Natural killer cell (primary cell): ENCODE results near the gene CCDC47. TPM values are rescaled to one million over a fixed set of nuclear protein-coding genes. Genes with fewer than 3 reads are reported as not detected.

Experiments used
- ATAC-seq, 3 donors: fragments of 150-1000 bp in 2 of 3; fragments of 200-7000 bp in 1 of 3; cut with Tn5 transposase; 1 replicate in 1 of 3; 2 replicates in 2 of 3; pipeline ENCODE4 v1.10.0; 2021; ENCODE audit warnings: mild to moderate bottlenecking in 2 of 3, moderate library complexity in 2 of 3
- DNase-seq, 2 donors: peaks; one replicate each; pipeline versions ENCODE4 v3.0.0 to v3.0.0-alpha.2; 2013 to 2021; ENCODE audit warnings: mixed read lengths in 1 of 2
- H3K27ac ChIP-seq: one replicate; pipeline ENCODE4 v1.5.1; 2013; ENCODE audit warnings: mild to moderate bottlenecking, low read length
- H3K27me3 ChIP-seq: one replicate; pipeline ENCODE4 v1.6.1; 2013; ENCODE audit warnings: low read length; ENCODE audit not compliant: control insufficient read depth, insufficient read depth
- H3K36me3 ChIP-seq: one replicate; pipeline ENCODE4 v1.6.1; 2013; ENCODE audit warnings: low read length; ENCODE audit not compliant: control insufficient read depth, insufficient read depth
- H3K4me1 ChIP-seq: one replicate; pipeline ENCODE4 v1.6.1; 2013; ENCODE audit warnings: low read length; ENCODE audit not compliant: control insufficient read depth, insufficient read depth
- H3K4me3 ChIP-seq: one replicate; pipeline ENCODE4 v1.5.1; 2013; ENCODE audit warnings: low read length
- H3K9me3 ChIP-seq: one replicate; pipeline ENCODE4 v1.6.1; 2013; ENCODE audit warnings: low read length; ENCODE audit not compliant: control insufficient read depth, insufficient read depth
- H3K27ac Mint-ChIP-seq, 2 donors: one replicate each; pipeline ENCODE4 v1.8.0; 2022; ENCODE audit warnings: mild to moderate bottlenecking in 2 of 2, mixed read lengths in 2 of 2, moderate library complexity in 1 of 2
- H3K27me3 Mint-ChIP-seq, 2 donors: one replicate each; pipeline ENCODE4 v1.8.0; 2022; ENCODE audit warnings: low read depth in 2 of 2, mixed read lengths in 2 of 2
- H3K36me3 Mint-ChIP-seq: one replicate; pipeline ENCODE4 v1.8.0; 2022; ENCODE audit warnings: mixed read lengths
- H3K4me1 Mint-ChIP-seq, 2 donors: one replicate each; pipeline ENCODE4 v1.8.0; 2022; ENCODE audit warnings: mixed read lengths in 2 of 2
- H3K4me3 Mint-ChIP-seq: one replicate; pipeline ENCODE4 v1.8.0; 2022; ENCODE audit warnings: mild to moderate bottlenecking, moderate library complexity, mixed read lengths
- H3K9me3 Mint-ChIP-seq, 2 donors: one replicate each; pipeline ENCODE4 v1.8.0; 2022; ENCODE audit warnings: mixed read lengths in 2 of 2
- WGBS: methylation state at CpG from one replicate; pipeline ENCODE4 v1.1.7; 2013; ENCODE audit warnings: missing lambda C conversion rate; ENCODE audit not compliant: insufficient coverage; 5-methylcytosine and 5-hydroxymethylcytosine counted together
- intact Hi-C: fragments of 100-400 bp; cut with micrococcal nuclease; formaldehyde crosslinking; loops from one replicate; pipeline ENCODE4 v1.14.2; 2022
- total RNA-seq, 4 donors: library from RNA; stranded (reverse); fragments of 120-200 nt in 1 of 4; gene quantifications; one replicate each; pipeline versions ENCODE4 v1.2.3 to v1.2.4, GENCODE V29; 2013 to 2022
- TF ChIP-seq, protein P1 (sequence below): fragments of 200-600 bp; IDR thresholded peaks from one replicate; pipeline ENCODE4 v1.8.0; 2022; ENCODE audit warnings: antibody characterized with exemption

CCDC47 gene
- total RNA-seq, 3 donors from 2014 or later (not counting 1 experiment from before 2014, with no cell fraction given): 37.9 to 45.2 (median 41.7) TPM

DNA sequence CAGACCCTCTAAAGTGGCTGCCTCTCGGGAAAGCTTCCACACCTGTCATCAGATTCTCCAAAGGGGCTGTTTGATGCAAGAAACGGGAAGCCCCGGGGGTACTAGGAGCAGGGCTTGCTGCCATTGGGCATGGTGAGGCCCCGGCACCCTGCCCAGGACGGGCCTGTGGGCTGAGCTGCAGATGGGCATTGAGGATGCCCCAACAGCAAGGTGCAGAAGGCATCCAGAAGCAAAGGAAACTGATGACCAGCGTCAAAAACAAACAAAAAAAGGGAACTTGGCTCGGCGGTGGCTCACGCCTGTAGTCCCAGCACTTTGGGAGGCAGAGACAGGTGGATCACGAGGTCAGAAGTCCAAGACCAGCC lies 72.0 kb downstream of the CCDC47 start:
- ATAC-seq (no peak), DNase-seq (no peak)
- H3K36me3 Mint-ChIP-seq: no peaks in the 10 kb centered on the region
- peaks cover 63 to 67% of the 10 kb centered on the region in 2 donors for H3K4me1 Mint-ChIP-seq
- H3K27me3 Mint-ChIP-seq: no peaks in the 10 kb centered on the region
- Histone ChIP-seq H3K27me3 (no peaks in the 10 kb centered on the region), H3K27ac (peak overlapping the region; percentile 86), H3K9me3 (no peaks in the 10 kb centered on the region), H3K4me1 (peaks cover 78% of the 10 kb centered on the region), H3K4me3 (peak overlapping the region; percentile 47), H3K36me3 (peaks cover 30% of the 10 kb centered on the region)
- H3K4me3 Mint-ChIP-seq: peak overlapping the region; percentile 93
- H3K27ac Mint-ChIP-seq: peak overlapping the region; percentile 96 to 97
- 11% methylated on average over 10 of the region's 10 CpGs for WGBS
- intact Hi-C loops: no loop called here
- TF ChIP-seq, protein P1, sequence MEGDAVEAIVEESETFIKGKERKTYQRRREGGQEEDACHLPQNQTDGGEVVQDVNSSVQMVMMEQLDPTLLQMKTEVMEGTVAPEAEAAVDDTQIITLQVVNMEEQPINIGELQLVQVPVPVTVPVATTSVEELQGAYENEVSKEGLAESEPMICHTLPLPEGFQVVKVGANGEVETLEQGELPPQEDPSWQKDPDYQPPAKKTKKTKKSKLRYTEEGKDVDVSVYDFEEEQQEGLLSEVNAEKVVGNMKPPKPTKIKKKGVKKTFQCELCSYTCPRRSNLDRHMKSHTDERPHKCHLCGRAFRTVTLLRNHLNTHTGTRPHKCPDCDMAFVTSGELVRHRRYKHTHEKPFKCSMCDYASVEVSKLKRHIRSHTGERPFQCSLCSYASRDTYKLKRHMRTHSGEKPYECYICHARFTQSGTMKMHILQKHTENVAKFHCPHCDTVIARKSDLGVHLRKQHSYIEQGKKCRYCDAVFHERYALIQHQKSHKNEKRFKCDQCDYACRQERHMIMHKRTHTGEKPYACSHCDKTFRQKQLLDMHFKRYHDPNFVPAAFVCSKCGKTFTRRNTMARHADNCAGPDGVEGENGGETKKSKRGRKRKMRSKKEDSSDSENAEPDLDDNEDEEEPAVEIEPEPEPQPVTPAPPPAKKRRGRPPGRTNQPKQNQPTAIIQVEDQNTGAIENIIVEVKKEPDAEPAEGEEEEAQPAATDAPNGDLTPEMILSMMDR: no peak
- H3K9me3 Mint-ChIP-seq: no peaks in the 10 kb centered on the region

DNA sequence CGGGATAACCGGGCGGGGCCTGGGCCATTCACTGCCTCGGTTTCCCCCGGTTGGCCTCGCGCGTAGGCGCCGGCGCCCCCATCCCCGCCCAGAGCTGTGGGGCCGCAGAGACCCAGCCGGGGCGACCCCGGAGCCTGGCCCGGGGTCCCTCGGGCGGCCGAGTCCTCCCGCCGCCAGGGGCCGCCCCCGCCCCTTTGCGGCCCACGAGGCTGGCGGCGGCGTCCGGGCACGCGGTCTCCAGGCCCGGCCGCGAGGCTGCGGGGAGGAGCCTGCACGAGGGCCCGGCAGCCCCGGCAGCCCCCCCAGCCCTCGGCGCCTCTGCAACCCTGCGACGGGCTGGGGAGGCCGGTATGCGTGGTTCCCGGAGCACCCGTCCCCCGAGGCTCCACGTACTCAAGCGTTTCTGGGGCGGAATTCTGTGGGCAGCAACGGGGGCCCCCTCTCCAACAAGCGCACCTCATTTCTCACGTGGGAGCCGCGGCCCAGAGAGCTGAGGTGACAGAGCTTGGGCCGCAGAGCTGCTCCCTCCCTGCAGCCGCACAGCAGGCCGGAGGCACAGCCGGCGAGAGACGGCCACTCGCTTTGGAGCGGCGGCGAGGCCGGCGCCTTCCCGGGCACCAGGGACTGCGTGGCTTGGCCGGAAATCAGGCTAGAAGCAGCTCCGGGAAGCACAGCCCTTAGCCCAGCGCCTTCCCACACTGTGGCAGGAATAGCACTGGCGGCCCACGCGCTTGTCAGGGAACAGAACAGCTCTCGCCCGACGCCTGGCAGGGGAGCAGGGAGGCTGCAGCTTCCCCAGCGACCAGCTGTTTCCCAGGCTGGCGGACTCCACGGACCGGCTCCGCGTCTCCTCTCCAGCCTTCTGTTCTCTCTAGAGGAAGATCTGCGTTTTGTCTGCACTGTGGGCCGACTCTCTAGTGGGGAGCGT lies 72.6 kb downstream of the CCDC47 start:
- 1% methylated on average over 88 of the region's 88 CpGs for WGBS
- Mint-ChIP-seq H3K36me3 (no peaks in the 10 kb centered on the region), H3K4me1 (peaks cover 63 to 67% of the 10 kb centered on the region in 2 donors), H3K27me3 (no peaks in the 10 kb centered on the region), H3K4me3 (peak overlapping the region; percentile 93), H3K9me3 (no peaks in the 10 kb centered on the region), H3K27ac (peak overlapping the region; percentile 96 to 97)
- H3K27ac ChIP-seq: peak overlapping the region; percentile 86
- TF ChIP-seq, protein P1: no peak
- peak; percentile 11 to 19 (median 15) for ATAC-seq
- peaks cover 78% of the 10 kb centered on the region for H3K4me1 ChIP-seq
- peaks cover 36% of the 10 kb centered on the region for H3K36me3 ChIP-seq
- intact Hi-C loops: no loop called here
- no peaks in the 10 kb centered on the region for H3K27me3 ChIP-seq
- DNase-seq: peak; percentile 69 to 80
- no peaks in the 10 kb centered on the region for H3K9me3 ChIP-seq
- H3K4me3 ChIP-seq: peak overlapping the region; percentile 47

DNA sequence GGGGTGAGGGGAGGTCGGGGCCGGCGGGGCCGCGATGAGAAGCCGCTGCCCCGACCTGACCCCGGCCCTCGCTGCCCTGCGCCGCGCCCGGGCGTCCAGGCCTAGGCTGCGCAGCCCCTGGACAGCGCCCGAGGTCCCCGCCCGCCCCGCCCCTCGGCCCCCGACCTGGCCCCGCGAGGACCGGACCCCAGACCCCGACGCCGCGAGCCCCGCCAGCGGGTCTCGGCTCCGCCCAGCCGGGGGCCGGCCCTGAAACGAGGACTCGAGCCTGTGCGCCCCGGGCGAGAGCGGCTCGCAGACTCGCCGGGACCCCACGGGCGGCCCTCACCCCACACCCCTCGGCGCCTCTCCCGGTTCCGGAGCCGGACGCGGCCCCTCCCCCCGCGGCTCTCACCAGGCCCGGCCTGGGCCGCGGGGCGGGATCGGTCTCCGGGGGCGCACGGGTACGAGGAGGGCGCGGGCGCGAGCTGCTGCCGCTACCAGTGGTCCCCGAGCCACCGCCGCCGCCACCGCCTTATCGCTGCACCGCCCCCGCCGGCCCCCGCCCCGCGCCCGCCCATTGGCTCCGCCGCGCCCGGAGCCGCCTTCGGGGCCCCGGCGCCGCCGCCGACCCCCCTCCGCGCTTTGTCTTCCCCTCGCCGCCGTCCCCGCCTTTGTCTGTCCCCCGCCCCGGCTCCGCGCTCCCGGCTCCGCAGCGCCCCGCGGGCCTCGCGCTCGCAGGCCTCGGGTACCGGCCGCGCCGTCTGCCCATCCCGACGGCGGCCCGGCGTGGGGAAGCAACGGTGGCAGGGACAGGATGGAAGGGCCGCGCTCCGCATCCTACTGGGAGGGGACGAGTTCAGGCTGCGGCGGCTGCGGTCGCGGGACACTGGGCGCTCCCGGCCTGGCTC lies 73.5 kb downstream of the CCDC47 start, which contains the start of gene LIMD2:
LIMD2 (minus strand) TSS at position 488 of the 890 bp plus-strand sequence. CDS start 827 bp downstream, outside the sequence.
- peak within 1 kb of the TSS; percentile 78 for H3K4me3 ChIP-seq
- H3K9me3 ChIP-seq: no peaks in the 10 kb centered on the region
- under 1% methylated on average over 133 of the region's 133 CpGs for WGBS
- ATAC-seq: peak; percentile 21 to 47 (median 46)
- peaks cover 38% of the 10 kb centered on the region for H3K36me3 ChIP-seq
- H3K36me3 Mint-ChIP-seq: no peaks in the 10 kb centered on the region
- TF ChIP-seq, protein P1: no peak
- H3K27ac Mint-ChIP-seq: peak within 1 kb of the TSS; percentile 97
- peaks cover 62 to 66% of the 10 kb centered on the region in 2 donors for H3K4me1 Mint-ChIP-seq
- H3K27me3 Mint-ChIP-seq: no peaks in the 10 kb centered on the region
- intact Hi-C loops: loop anchor here (2.0 to 5.0 kb wide), 5 partner anchors 73 to 148 kb away; partner anchors contain the start of genes CCDC47, DCAF7, FTSJ3 and MAP3K3
- peak within 1 kb of the TSS; percentile 86 for H3K27ac ChIP-seq
- DNase-seq: peak; percentile 80 to 90
- peak within 1 kb of the TSS; percentile 96 for H3K4me3 Mint-ChIP-seq
- no peaks in the 10 kb centered on the region for H3K27me3 ChIP-seq
- peaks cover 78% of the 10 kb centered on the region for H3K4me1 ChIP-seq
- H3K9me3 Mint-ChIP-seq: no peaks in the 10 kb centered on the region
